ENCODE data around the gene BMAL2.

The BMAL2 gene, protein sequence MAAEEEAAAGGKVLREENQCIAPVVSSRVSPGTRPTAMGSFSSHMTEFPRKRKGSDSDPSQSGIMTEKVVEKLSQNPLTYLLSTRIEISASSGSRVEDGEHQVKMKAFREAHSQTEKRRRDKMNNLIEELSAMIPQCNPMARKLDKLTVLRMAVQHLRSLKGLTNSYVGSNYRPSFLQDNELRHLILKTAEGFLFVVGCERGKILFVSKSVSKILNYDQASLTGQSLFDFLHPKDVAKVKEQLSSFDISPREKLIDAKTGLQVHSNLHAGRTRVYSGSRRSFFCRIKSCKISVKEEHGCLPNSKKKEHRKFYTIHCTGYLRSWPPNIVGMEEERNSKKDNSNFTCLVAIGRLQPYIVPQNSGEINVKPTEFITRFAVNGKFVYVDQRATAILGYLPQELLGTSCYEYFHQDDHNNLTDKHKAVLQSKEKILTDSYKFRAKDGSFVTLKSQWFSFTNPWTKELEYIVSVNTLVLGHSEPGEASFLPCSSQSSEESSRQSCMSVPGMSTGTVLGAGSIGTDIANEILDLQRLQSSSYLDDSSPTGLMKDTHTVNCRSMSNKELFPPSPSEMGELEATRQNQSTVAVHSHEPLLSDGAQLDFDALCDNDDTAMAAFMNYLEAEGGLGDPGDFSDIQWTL

GRCh38 chr12:27332714-27333402 is at the start of gene BMAL2:
TSS of gene BMAL2 (plus strand) at chr12:27332836. CDS start at chr12:27333073, 237 bp downstream.
- DNase-seq (ENCODE audit: low read depth) = no peak

DNA sequence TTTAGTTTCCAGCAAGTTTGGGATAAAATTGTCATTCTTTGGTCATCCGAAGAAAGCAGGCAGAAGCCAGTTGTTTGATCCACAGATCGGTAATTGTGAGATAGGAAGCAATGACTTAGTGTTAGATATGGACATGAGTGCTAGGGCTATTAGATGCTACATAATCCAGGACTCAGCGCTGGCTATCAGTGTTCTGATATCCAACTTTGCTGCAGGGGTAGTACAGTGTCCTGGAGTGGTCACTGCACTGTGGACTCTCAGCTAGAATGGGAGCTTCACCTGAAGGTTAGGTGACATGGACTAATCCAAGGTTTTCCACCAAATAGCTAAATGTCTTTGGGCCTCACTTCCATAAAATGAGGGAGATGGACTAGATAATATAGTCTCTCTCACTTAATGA is 48.6 kb upstream of the BMAL2 start:
- no peak for DNase-seq (ENCODE audit: low read depth)

DNA sequence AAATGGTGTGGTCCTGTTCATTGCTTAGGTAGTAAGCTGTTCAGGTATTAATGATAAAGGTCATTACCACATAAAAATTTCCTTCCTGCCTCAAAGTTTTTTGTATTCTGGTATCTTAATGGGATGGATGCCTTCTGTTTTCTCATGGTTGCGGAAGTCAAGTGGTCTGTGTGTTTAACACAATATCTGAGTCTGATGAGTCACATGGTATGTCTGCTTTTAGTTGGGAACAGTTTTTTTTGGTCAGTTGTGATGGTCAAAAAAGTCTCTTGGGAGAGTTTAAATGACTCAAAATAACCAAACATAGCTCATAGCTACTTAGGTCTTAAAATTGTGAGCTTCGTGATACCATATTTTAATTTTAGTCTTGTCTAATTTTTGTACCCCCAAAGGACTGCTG is 47.9 kb upstream of the BMAL2 start:
- no peak for DNase-seq (ENCODE audit: low read depth)

- DNase-seq (ENCODE audit: low read depth) = no peak
Observed at GRCh38 chr12:27285403-27285802, 47.2 kb upstream of the BMAL2 start.

- no peak for DNase-seq (ENCODE audit: low read depth)
Observed at GRCh38 chr12:27289414-27289813, 43.2 kb upstream of the BMAL2 start.

GRCh38 chr12:27290501-27291168 is 42.0 kb upstream of the BMAL2 start:
- DNase-seq (ENCODE audit: low read depth) = no peak

DNA sequence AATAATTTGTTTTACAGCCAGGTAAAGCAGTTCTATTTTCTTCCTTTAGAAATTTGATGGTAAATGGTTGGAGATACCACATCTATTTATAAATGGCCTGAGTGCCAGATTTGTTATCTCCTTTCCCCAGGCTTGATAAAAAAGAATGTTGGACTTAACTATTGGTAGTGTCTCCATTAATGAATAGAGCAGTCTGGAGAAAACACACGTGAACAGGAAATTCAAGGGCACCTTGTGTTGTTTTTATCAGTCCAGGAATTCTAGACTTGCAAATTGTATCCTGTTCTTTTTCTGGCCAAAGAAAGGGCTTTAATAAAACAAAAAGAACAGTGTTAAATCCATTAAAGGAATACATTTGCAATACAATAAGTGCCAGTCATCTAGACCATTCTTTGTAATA is 40.8 kb upstream of the BMAL2 start:
- no peak for DNase-seq (ENCODE audit: low read depth)

DNA sequence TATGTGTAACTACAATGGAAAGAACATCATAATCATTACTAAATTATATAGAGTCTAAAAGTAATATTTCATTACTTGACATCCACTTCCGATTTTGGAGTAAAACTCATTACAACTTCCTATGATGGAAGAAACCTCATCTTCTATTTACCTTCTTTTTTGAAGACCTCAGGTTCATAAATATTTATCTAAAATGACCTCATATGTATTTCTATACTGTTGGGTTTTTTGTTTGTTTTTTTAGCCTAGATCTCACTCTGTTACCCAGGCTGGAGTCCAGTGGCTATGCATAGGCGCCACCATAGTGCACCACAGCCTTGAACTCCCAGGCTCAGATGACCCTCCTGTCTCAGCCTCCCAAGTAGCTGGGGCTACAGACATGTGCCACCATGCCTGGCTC is 39.9 kb upstream of the BMAL2 start:
- no peak for DNase-seq (ENCODE audit: low read depth)

DNA sequence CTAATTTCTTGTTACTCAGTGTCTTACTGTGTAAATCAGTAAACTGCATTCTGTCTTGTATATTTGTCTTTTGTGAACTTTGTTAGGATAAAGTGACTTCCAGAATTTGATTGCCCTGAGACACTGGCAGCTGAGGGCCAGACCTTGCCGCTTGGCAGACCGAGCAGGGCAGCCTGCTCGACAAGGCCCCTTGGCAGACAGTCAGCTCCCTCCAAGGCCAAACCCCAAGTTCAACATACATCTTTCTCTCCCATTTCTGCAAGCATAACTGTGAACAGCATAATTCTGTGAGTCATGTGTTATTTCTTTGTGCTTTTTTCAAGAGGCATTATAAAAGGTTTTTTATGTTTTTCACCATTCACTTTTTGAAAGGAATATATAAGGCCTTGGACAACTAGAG is 39.2 kb upstream of the BMAL2 start:
- no peak for DNase-seq (ENCODE audit: low read depth)

GRCh38 chr12:27296674-27297073 is 36.0 kb upstream of the BMAL2 start:
- DNase-seq (ENCODE audit: low read depth) = no peak

DNA sequence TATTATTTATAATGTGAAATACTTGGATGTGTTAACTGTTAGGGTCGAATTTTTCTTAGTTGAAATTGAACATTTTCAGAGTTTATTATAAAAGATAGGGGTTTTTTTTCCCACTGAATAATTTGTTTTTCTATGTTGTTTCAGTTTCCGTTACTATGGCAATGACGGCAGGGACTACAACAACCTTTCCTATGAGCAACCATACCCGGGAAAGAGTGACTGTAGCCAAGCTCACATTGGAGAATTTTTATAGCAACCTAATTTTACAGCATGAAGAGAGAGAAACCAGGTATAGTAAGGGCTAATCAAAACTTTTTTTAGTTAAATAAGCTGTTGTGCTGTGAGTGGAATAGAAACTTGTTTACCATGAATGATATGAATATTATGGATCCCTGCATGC is 35.1 kb upstream of the BMAL2 start:
- no peak for DNase-seq (ENCODE audit: low read depth)

DNA sequence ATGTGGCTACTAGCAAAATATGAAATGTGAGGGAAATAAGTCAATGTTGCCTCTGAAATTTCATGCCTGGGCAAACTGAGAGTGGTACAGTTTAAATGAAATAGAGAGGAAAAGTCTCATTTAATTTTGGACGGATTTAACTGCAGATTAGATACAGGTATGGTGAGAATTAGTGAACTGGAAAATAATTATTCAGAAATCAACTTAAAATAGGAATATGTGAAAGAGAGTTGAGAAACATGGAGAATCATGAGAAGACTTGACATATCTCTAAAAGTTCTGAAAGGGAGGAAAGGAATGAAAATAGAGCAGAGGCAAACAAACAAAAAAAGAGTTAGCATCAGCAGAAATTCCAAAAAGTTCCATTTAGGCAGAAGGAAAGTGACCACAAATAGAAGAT is 33.5 kb upstream of the BMAL2 start:
- DNase-seq (ENCODE audit: low read depth) = no peak

- no peak for DNase-seq (ENCODE audit: low read depth)
Observed at GRCh38 chr12:27300226-27300625, 32.4 kb upstream of the BMAL2 start.

DNA sequence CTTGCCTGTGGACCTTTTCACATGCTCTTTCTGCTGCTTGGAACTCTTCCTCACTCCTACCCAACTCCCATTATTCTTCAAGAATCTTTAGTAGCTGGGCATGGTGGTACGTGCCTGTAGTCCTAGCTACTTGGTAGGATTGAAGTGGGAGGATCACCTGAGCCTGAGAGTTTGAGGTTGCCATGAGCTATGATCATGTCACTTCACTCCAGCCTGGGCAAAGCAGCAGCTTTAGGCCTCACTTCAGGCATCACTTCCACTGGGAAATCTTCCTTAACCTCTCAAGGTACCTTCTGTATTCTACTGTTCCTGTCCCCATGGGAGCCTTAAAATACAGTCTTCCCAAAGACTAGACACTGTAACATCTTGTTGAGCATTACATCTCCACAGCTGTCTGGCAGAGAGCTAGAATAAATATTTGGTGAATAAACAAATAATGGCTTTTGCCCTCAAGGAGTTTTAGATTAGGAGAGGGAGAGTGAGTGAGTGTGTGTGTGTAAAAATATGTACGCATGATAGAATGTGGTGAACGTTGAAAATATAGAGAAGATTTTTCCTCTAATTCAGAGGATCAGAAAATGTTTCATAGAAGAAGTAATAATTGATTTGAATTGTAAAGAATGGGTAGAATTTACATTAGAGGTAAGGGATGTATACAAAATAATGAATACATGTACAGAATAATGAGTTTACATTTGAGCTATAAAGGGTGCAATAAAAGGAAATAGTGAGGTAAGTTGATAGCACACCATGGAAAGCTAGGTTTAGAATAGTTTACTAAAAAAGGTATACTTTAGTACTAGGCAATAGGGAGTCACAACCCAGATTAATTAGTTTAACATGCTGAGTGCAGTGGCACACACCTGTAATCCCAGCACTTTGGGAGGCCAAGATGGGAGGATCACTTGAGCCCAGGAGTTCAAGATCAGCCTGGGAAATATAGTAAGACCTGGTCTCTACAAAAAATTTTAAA is 29.2 kb upstream of the BMAL2 start:
- no peak for DNase-seq (ENCODE audit: low read depth)

DNA sequence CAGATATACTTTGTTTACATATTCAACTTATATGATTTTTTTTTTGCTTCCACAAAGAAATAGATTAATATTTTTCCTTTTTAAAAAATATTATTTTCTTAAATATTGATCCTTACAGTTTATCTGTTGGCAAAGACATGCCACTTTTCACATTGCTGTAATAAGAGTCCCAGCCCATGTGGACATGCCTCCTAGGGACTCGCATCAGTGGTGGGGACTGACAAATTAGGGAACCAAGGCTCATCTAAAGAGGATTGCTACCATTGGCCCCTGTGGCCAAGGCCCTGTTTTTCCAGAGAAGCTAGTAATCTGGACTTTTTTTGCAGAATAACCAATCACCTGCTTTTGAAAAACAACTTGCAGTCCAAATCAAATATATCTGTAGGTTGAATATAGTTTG is 27.8 kb upstream of the BMAL2 start:
- DNase-seq (ENCODE audit: low read depth) = no peak

- no peak for DNase-seq (ENCODE audit: low read depth)
Observed at GRCh38 chr12:27305673-27306456, 26.8 kb upstream of the BMAL2 start.

GRCh38 chr12:27309293-27309994 is 23.2 kb upstream of the BMAL2 start:
- no peak for DNase-seq (ENCODE audit: low read depth)

- no peak for DNase-seq (ENCODE audit: low read depth)
Observed at GRCh38 chr12:27309995-27310315, 22.7 kb upstream of the BMAL2 start.

DNA sequence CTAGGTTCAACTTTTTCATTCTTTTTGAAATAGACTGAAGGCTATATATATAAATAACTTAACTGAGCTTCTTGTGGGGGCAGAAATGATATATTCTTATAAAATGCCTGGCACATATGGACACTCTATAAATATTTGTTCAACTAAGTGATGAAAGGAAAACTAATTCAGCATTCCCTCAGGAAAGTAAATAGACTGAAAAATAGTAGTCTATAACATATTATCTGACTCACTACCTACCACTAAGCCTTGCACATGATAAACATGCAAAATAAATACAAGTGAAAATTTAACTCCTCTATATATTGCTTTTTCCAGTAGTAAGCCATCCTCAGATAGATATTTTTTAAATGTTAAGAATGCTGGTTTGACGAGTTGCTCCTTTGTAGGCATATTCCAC is 15.7 kb upstream of the BMAL2 start:
- DNase-seq (ENCODE audit: low read depth) = no peak

DNA sequence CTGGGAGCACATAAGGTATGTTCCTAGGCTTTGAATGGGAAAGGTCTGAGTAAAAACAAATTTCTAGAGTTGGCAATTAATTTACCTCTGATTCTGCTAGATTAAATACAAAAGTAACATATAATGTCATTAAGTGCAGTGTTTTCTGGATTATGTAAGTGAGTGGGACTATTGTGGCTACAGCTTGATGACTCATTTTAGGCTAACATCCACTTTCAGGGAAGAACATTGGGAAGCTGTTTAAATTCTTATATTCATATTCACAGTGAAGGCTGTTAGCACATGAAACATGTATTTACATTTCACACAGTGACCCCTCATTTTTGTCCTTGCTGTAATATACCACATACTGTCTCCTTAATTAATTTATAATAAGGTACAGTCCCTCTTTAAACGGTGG is 13.2 kb upstream of the BMAL2 start:
- no peak for DNase-seq (ENCODE audit: low read depth)
